ENCODE measurements around the gene PRKCH.

- TF ChIP-seq CTCF (IDR thresholded peaks at IDR 0.05) (no peak), POLR2A (IDR thresholded peaks at IDR 0.05) (no peak)
These were observed 141.3 kb downstream of the PRKCH start for GRCh38 chr14:61462566-61463193.
